ENCODE results near the gene STRBP.
A peak's percentile ranks its signal among the peaks of the same experiment; 100 is the strongest.

Gene STRBP

DNA sequence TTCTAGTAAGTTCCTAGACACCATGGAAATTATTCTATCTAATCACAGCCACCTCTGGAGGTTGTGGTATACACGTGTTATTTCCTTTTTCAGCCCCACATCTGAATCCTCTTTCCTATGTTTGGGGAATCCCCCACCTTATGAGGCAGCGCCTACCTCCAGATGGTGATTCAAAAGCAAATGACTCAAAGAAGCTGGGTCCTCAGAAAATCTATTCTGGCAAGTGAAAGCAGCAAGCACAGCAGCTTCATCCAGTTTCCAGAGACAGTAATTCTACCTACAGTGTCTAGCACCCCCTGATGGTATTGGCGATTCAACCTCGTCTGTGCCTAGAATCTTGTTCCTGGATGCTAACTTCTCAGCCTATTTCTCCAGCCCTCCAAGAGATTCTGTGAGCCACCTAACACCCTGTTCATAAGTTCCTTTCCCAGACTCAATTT is 43.0 kb downstream of the STRBP start:
- H3K27ac ChIP-seq (replicated peaks) = no peak overlapping the region
- no peak overlapping the region for H3K4me3 ChIP-seq (replicated peaks; ENCODE audit: insufficient read depth, low read length)
- DNase-seq (ENCODE audit: low read depth in 1 of 2, low spot score in 1 of 2) = peak in 1 of 2 experiments; percentile 10
- TF ChIP-seq, protein P1, sequence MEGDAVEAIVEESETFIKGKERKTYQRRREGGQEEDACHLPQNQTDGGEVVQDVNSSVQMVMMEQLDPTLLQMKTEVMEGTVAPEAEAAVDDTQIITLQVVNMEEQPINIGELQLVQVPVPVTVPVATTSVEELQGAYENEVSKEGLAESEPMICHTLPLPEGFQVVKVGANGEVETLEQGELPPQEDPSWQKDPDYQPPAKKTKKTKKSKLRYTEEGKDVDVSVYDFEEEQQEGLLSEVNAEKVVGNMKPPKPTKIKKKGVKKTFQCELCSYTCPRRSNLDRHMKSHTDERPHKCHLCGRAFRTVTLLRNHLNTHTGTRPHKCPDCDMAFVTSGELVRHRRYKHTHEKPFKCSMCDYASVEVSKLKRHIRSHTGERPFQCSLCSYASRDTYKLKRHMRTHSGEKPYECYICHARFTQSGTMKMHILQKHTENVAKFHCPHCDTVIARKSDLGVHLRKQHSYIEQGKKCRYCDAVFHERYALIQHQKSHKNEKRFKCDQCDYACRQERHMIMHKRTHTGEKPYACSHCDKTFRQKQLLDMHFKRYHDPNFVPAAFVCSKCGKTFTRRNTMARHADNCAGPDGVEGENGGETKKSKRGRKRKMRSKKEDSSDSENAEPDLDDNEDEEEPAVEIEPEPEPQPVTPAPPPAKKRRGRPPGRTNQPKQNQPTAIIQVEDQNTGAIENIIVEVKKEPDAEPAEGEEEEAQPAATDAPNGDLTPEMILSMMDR (IDR thresholded peaks at IDR 0.05; ENCODE audit: insufficient read depth, low read length) = peak; percentile 19
- TF ChIP-seq GABPA (IDR thresholded peaks at IDR 0.05; ENCODE audit: low read depth) = no peak
- H3K27me3 ChIP-seq (ENCODE audit: insufficient read depth, poor library complexity, severe bottlenecking) = no peaks in the 10 kb centered on the region

GRCh38 chr9:123220127-123220526 is 48.3 kb downstream of the STRBP start:
- Histone ChIP-seq H3K4me3 (replicated peaks; ENCODE audit: insufficient read depth, low read length) (no peak overlapping the region), H3K27me3 (ENCODE audit: insufficient read depth, poor library complexity, severe bottlenecking) (no peaks in the 10 kb centered on the region), H3K27ac (replicated peaks) (no peak overlapping the region; the same call in 1 of the 2 replicates)
- no peak for TF ChIP-seq SPI1 (IDR thresholded peaks at IDR 0.05; ENCODE audit: borderline replicate concordance, low read depth)
- no peak for TF ChIP-seq GABPA (IDR thresholded peaks at IDR 0.05; ENCODE audit: low read depth)
- TF ChIP-seq REST (IDR thresholded peaks at IDR 0.05; ENCODE audit: insufficient replicate concordance, low read depth) = no peak
- no peak for TF ChIP-seq POLR2AphosphoS5 (IDR thresholded peaks at IDR 0.05; ENCODE audit: low read depth)
- TF ChIP-seq, protein P1 (IDR thresholded peaks at IDR 0.05; ENCODE audit: insufficient read depth, low read length) = no peak
- no peak for DNase-seq (ENCODE audit: low read depth in 1 of 2, low spot score in 1 of 2)

DNA sequence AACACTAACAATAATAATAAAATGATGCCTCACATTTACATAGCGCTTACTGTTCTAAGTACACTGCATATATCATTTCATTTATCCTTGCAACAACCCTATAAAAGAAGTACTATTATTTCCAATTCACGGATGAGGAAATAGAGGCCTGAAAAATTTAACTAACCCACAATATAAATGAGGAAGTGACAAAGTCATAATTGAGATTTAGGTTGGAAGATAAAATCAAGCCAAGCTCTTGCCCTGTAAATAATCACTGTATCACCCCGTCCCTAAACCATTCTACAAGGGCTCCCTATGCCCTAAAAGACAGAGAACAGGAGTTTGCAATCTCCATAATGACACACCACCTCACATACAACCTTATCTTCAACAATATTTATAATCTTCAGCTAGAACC is 49.6 kb downstream of the STRBP start:
- Histone ChIP-seq H3K4me3 (replicated peaks; ENCODE audit: insufficient read depth, low read length) (no peak overlapping the region), H3K27ac (replicated peaks) (no peak overlapping the region), H3K27me3 (ENCODE audit: insufficient read depth, poor library complexity, severe bottlenecking) (no peaks in the 10 kb centered on the region)
- TF ChIP-seq SPI1 (IDR thresholded peaks at IDR 0.05; ENCODE audit: borderline replicate concordance, low read depth) = peak; percentile 84
- no peak for TF ChIP-seq REST (IDR thresholded peaks at IDR 0.05; ENCODE audit: insufficient replicate concordance, low read depth)
- DNase-seq (ENCODE audit: low read depth in 1 of 2, low spot score in 1 of 2) = no peak

DNA sequence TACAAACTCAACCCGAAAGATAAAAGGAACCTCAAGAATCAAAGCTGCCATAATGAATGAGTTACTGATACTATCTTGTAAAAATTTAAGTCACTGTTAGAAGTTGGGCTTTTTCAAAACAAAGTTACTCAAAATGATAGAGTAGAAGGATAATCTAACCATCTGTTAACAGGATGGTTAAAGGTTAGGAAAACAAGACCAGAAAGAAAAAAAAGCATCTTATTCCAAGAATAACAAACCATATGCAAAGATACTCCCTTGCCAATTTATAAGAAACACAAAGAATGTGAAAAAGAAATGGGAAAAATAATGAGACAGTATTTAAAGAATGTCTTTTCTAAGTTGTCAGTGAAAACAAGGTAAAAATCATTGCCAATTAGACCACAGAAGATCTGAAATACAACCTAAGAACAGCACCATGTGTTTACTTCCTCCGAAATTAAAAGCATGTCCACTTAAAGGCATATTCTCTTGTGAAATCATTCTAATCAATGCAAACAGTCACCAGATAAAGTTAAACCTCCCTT is 51.2 kb downstream of the STRBP start:
- no peak overlapping the region for H3K27ac ChIP-seq (replicated peaks)
- H3K4me3 ChIP-seq (replicated peaks; ENCODE audit: insufficient read depth, low read length) = no peak overlapping the region

More for the DNA sequence above, 51.2 kb downstream of the STRBP start:
- DNase-seq (ENCODE audit: low read depth in 1 of 2, low spot score in 1 of 2) = no peak
- TF ChIP-seq POLR2AphosphoS5 (IDR thresholded peaks at IDR 0.05; ENCODE audit: low read depth) (no peak), REST (IDR thresholded peaks at IDR 0.05; ENCODE audit: insufficient replicate concordance, low read depth) (no peak), SPI1 (IDR thresholded peaks at IDR 0.05; ENCODE audit: borderline replicate concordance, low read depth) (no peak), GABPA (IDR thresholded peaks at IDR 0.05; ENCODE audit: low read depth) (no peak)
- TF ChIP-seq, protein P1 (IDR thresholded peaks at IDR 0.05; ENCODE audit: insufficient read depth, low read length) = no peak
- H3K27me3 ChIP-seq (ENCODE audit: insufficient read depth, poor library complexity, severe bottlenecking) = no peaks in the 10 kb centered on the region

Data from HL-60 (cell line).